Limb (tissue), 2 donors: ENCODE data around the gene CYBC1.
A peak's percentile ranks its signal among the peaks of the same experiment; 100 is the strongest.

Experiments
- DNase-seq, 2 donors: peaks; one replicate each; pipeline ENCODE4 v3.0.0-alpha.2; 2016; ENCODE audit errors: extremely low spot score in 2 of 2

The CYBC1 gene

GRCh38 chr17:82449131-82449882 is 1.2 kb downstream of the CYBC1 start:
- DNase-seq, result no peak

DNA sequence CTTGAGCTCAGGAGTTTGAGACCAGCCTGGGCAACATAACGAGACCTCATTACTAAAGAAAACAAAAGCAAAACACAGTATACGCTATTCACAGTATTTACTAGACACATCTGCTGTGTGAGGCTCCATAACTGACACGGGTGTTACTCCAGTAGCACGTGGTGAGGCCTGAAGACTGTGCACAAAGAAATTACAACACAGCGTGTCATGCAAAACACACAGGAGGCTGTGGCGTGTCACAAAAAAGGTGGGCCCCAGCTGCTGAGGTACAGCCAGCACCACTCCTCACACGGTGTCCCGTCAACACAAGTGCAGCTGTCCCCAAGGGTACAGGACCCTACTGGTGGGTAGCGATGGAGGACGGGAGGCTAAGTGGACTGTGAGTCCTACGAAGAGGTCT is 2.7 kb downstream of the CYBC1 start:
- no peak for DNase-seq

- DNase-seq, result no peak
Observed at GRCh38 chr17:82446649-82447048, 3.9 kb downstream of the CYBC1 start.

GRCh38 chr17:82446124-82446523 is 4.4 kb downstream of the CYBC1 start:
- no peak for DNase-seq

DNA sequence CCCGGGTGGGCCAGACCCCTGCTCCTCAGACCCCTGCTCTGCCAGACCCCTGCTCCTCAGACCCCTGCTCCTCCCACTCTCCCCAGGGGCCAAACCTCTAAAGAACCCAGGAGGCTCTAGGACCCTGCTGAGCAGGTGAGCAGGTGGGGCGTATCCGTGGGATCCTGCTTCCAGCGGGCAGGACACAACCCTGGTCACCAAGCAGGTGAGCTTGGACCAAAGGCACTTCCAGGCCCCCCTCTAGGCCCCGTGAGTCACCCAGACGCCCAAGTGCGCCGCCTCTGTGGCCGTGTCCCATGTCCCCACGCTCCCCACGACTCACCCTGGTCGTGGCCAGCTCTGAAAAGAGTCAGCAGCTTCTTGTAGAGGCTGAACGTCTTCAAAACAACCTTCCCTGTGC is 5.0 kb downstream of the CYBC1 start:
- no peak for DNase-seq

GRCh38 chr17:82444941-82445521 is 5.5 kb downstream of the CYBC1 start:
- DNase-seq, result no peak

GRCh38 chr17:82444284-82444893 is 6.2 kb downstream of the CYBC1 start:
- no peak for DNase-seq

GRCh38 chr17:82443465-82444283 is 6.9 kb downstream of the CYBC1 start:
- DNase-seq, result no peak

DNA sequence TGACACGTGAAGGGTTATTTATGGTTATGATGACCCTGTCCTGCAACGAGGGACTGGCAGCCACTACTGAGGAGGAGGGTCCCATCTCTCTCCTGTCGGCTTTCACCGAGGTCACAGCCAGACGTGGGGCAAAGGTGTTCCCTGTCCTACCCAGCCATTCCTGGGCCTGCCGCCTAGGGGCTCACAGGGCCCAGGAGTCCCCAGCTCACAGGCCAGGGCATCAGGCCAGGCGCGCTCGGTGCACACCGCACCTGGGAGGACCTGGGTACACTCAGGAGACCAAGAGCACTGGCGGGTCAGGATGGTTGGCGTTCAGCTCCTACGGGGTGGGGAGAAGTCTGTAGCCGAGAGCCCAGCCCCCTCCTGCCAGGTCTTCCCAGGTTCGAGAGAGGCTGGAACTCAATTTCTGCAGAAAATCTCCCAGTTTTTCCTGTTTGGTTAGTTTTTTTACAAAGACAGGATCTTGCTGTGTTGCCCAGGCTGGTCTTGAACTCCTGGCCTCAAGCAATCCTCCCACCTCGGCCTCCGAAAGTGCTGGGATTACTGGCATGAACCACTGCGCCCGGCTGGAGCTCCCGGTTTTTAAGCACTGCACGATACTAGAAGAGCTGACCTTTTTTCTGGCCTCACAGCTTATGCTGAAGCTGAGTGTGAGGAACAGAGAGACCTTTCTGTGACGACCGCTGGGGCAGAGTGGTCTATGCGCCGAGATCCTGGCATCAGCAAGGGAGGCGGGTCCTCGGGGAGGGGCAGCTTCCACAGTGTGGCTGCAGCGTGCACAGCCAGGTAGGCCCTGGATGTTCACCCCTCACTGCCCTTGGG is 7.7 kb downstream of the CYBC1 start:
- no peak for DNase-seq

- no peak for DNase-seq
Observed at GRCh38 chr17:82441691-82442487, 8.7 kb downstream of the CYBC1 start.

- DNase-seq, result peak; percentile 24 to 63
Observed at GRCh38 chr17:82440991-82441627, 9.4 kb downstream of the CYBC1 start.

DNA sequence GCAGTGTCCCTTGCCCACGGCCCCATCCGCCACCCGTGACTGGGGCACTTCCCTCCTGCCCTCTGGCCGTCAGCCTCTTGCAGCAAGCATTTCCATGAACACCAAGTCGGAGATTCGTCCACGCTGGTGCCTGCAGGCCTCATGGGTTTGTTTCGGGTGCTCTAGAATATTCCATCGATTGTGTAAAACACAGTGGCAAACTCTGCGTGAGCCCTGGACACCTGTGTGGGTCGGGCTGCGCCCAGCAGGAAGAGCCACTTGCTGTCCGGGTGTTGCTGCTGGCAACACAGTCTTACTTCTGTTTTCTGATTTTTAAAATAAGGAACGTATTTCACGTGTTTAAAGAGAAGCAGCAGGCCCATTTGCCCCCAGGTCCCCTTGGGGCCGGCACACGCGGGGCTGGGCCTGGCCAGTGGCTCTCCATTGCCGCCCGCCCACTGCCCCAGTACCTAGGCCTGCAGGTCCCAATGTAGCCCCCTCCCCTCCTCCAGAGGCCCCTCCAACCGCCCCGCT is 10.0 kb downstream of the CYBC1 start:
- DNase-seq, result no peak

DNA sequence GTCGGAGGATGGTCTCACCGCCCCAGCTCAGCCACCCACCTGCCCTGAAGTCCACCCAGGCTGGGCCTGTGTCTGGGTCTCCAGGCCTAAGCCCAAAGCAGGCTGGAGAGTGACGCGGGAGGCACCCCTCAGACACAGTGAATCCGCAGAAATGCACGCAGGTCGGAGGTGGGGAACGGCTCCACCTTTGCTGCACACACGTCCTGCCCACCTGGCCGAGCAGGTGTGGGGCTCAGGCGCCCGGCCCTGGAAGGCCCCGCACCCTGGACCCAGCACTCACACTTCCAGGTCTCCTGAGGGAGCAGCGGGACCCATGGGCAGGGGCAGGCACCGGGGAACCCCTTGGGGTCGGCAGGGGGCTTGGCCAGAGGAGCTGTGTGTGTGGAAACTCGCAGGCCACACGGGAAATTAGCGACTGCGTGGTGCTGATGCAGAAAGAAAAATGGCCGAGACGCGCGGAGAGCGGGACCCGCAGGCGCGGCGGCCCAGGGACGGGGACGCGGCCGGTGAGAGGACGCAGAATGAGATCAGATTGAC is 10.7 kb downstream of the CYBC1 start:
- DNase-seq, result no peak

- no peak for DNase-seq
Observed at GRCh38 chr17:82439194-82439828, 11.2 kb downstream of the CYBC1 start.

DNA sequence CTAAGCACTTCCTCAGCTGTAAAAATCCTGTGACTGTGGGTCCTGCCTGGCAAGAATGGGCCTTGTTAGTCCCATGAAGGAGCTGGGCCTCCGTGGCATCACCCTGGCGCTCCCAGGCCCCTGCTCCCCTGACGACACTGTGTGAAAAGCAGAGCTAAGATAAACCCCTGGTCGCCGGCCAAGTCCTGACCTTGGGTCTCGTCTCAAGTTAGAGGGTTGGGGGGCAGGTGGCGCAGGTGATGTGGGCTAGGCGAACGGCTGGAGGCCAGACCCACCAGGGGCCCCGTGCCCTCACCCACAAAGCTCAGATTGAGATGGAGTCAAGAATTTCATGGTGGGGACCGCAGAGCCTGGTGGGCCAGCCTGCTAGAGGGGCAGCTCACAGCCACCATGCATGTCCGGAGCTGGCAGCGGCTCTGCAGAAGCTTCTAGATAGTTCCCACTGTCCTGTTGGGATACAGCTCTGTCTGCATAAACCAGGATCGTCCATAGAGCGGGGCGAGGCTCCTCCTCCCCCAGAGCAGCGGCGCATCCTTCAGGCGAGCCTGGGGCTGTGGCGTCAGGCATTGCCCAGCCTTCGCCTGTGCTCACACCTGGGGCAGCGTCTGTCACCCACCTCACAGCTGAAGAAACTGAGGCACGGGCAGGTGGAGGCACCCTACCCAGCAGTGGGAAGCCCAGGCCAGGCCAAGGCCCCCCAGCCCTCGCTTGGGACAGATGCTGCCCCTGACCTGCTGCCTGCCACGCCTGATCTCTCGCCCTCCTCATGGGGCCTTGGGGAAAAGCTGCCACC is 12.0 kb downstream of the CYBC1 start:
- peak in 1 of 2 donors; percentile 19 for DNase-seq

DNA sequence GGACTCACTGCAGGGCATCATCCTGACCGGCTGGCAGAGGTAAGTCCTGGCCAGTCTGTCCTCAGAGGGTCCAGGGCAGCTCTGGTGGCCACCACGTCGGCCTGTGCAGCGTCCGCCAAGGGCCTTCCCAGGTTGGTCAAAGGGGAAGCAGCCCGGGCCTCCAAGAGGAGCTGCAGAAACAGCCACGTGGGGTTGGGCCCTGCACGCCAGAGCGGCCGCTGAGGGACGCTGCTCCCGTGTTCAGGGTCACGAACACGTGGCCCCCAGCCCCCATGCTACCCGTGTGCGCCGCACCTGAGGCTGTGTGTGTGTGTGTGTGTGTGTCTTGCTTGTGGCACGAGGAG is 13.3 kb downstream of the CYBC1 start:
- peak in 1 of 2 donors; percentile 19 for DNase-seq

GRCh38 chr17:82436601-82437324 is 13.8 kb downstream of the CYBC1 start:
- DNase-seq, result peak in 1 of 2 donors; percentile 24
